GM21825 (cell line): Measurements from ENCODE around the gene ARRDC5.
"Not testable (repeated sequence)": the region's sequence is repeated elsewhere in the genome, so short reads cannot be mapped to it uniquely, and the experiment has no call there.

Experiments used
- ATAC-seq: cut with Tn5 transposase; IDR thresholded peaks from one replicate; pipeline ENCODE4 v1.9.1; 2021; ENCODE audit warnings: mild to moderate bottlenecking, moderate library complexity; ENCODE audit not compliant: unreplicated experiment

Gene ARRDC5

GRCh38 chr19:4910594-4911281 lies 8.0 kb upstream of the ARRDC5 start:
- no peak for ATAC-seq

GRCh38 chr19:4909897-4910593 lies 7.3 kb upstream of the ARRDC5 start:
- peak; percentile 71 for ATAC-seq

- peak; percentile 24 for ATAC-seq
These were observed 6.6 kb upstream of the ARRDC5 start, which contains the start of gene UHRF1 for GRCh38 chr19:4909156-4909896. UHRF1 (plus strand) TSS chr19:4909501; CDS start chr19:4910886, 1,385 bp downstream.

- no peak for ATAC-seq
These were observed 6.1 kb upstream of the ARRDC5 start for GRCh38 chr19:4908781-4909155.

GRCh38 chr19:4908360-4908759 lies 5.7 kb upstream of the ARRDC5 start:
- ATAC-seq = no peak

- no peak for ATAC-seq
These were observed 4.3 kb upstream of the ARRDC5 start for GRCh38 chr19:4906963-4907362.

- ATAC-seq = no peak
These were observed 1.8 kb upstream of the ARRDC5 start for GRCh38 chr19:4904481-4904880.

GRCh38 chr19:4900879-4901278 lies 1.8 kb downstream of the ARRDC5 start:
- ATAC-seq = not testable (repeated sequence)

GRCh38 chr19:4897146-4897545 lies 5.5 kb downstream of the ARRDC5 start:
- no peak for ATAC-seq

GRCh38 chr19:4896372-4896771 lies 6.3 kb downstream of the ARRDC5 start:
- no peak for ATAC-seq

GRCh38 chr19:4892962-4893361 lies 9.7 kb downstream of the ARRDC5 start:
- ATAC-seq = not testable (repeated sequence)

- no peak for ATAC-seq
These were observed 11.6 kb downstream of the ARRDC5 start for GRCh38 chr19:4891066-4891465.

GRCh38 chr19:4889034-4889815 lies 13.5 kb downstream of the ARRDC5 start:
- no peak for ATAC-seq

- ATAC-seq = not testable (repeated sequence)
These were observed 14.9 kb downstream of the ARRDC5 start for GRCh38 chr19:4887803-4888202.

GRCh38 chr19:4884993-4885392 lies 17.7 kb downstream of the ARRDC5 start:
- ATAC-seq = not testable (repeated sequence)

- ATAC-seq = not testable (repeated sequence)
These were observed 19.8 kb downstream of the ARRDC5 start for GRCh38 chr19:4882874-4883273.

- no peak for ATAC-seq
These were observed 23.7 kb downstream of the ARRDC5 start for GRCh38 chr19:4879041-4879440.

- ATAC-seq = no peak
These were observed 24.2 kb downstream of the ARRDC5 start for GRCh38 chr19:4878491-4878968.

- ATAC-seq = no peak
These were observed 24.8 kb downstream of the ARRDC5 start for GRCh38 chr19:4877753-4878490.

GRCh38 chr19:4873930-4874329 lies 28.8 kb downstream of the ARRDC5 start:
- no peak for ATAC-seq
